ENCODE results near the gene ARHGAP29. TPM values are rescaled to one million over a fixed set of nuclear protein-coding genes. Genes with fewer than 3 reads are reported as not detected.

ARHGAP29 gene
- total and polyA plus RNA-seq, 10 of the 15 experiments (the other 5 are each of a cell fraction or from before 2014, with no cell fraction given) = under 0.01 to 0.43 (median 0.10) TPM; not detected in 4

DNA sequence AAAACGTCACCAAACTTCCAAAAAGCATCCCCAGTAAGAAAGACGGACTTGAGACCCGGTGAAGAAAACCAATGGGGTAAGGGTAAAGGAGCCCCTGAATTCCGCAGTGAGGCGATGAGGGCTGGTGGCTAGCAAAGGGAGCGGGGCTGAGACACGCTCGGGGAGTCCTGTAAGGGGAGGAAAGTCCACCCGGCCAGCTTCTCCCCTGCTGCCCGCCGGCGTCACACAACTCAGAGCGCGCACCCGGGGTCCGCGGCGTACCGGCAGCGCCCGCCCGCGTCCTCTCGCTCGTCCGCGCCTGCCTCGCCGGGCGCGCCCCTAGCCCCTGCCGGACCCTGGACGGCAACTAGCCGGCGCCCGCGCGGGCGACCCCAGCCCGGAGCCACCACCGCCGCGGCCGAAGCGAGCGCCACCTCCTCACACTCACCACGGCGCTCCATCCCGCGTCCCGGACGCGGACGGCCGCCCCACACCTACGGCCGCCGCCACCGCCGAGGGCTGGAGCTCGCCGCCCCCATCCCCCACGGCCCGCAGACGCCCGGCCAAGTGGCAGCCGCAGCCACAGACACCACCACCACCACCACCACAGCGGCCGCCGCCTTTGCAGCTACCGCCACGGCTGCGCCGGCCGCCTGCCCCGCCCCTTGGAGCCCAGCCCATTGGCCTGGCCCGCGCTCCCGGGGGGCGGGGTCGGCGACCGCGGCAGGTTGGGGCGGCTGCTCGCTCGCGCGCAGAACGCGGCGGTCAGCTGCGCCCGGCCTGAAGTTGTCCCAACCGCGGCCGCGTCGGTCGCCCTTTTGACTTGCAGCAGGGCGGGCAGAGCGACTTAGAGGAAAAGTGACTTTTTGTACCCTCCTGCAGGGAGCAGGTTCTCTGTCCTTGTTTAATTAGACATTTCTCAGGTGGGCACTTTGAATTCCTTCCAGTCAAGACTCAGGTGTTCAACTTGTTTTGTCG, 10.0 kb upstream of the ARHGAP29 start:
- Histone ChIP-seq H4K20me1 (ENCODE audit: control insufficient read depth, insufficient read depth) (no peaks in the 10 kb centered on the region), H3K27ac (ENCODE audit: control insufficient read depth, insufficient read depth) (no peak overlapping the region), H3K27me3 (replicated peaks in 1 of 2; ENCODE audit: control insufficient read depth in 2 of 2, insufficient read depth in 2 of 2, low read length in 1 of 2) (peaks cover 3 to 10% of the 10 kb centered on the region in 2 experiments; a peak in 3 of 4 replicates), H3K36me3 (ENCODE audit: control insufficient read depth in 2 of 2, insufficient read depth in 2 of 2, low read length in 1 of 2) (no peaks in the 10 kb centered on the region), H3K4me2 (ENCODE audit: control insufficient read depth, insufficient read depth) (peak overlapping the region; percentile 60), H3K4me3 (no peak overlapping the region; the same call in 1 of the 2 replicates), H3K9ac (ENCODE audit: control insufficient read depth, insufficient read depth, low read length) (no peak overlapping the region), H3K4me1 (ENCODE audit: control insufficient read depth, insufficient read depth, low read length) (no peaks in the 10 kb centered on the region), H3K9me3 (replicated peaks; ENCODE audit: control insufficient read depth, insufficient read depth, low read length) (no peaks in the 10 kb centered on the region), H2AFZ (ENCODE audit: control insufficient read depth, low read depth, low read length) (no peak overlapping the region), H3K79me2 (ENCODE audit: control insufficient read depth, insufficient read depth, low read length) (no peaks in the 10 kb centered on the region)
- ATAC-seq = peak; percentile 59
- SMC1A ChIA-PET (ENCODE audit: uncharacterized antibody, unreplicated experiment) = no interaction called here
- 3% methylated on average over 72 of the region's 103 CpGs for WGBS (ENCODE audit: insufficient coverage, insufficient replicate concordance, low lambda C conversion rate, missing lambda C conversion rate)
- POLR2A ChIA-PET = no interaction called here
- TF ChIP-seq, protein P1, sequence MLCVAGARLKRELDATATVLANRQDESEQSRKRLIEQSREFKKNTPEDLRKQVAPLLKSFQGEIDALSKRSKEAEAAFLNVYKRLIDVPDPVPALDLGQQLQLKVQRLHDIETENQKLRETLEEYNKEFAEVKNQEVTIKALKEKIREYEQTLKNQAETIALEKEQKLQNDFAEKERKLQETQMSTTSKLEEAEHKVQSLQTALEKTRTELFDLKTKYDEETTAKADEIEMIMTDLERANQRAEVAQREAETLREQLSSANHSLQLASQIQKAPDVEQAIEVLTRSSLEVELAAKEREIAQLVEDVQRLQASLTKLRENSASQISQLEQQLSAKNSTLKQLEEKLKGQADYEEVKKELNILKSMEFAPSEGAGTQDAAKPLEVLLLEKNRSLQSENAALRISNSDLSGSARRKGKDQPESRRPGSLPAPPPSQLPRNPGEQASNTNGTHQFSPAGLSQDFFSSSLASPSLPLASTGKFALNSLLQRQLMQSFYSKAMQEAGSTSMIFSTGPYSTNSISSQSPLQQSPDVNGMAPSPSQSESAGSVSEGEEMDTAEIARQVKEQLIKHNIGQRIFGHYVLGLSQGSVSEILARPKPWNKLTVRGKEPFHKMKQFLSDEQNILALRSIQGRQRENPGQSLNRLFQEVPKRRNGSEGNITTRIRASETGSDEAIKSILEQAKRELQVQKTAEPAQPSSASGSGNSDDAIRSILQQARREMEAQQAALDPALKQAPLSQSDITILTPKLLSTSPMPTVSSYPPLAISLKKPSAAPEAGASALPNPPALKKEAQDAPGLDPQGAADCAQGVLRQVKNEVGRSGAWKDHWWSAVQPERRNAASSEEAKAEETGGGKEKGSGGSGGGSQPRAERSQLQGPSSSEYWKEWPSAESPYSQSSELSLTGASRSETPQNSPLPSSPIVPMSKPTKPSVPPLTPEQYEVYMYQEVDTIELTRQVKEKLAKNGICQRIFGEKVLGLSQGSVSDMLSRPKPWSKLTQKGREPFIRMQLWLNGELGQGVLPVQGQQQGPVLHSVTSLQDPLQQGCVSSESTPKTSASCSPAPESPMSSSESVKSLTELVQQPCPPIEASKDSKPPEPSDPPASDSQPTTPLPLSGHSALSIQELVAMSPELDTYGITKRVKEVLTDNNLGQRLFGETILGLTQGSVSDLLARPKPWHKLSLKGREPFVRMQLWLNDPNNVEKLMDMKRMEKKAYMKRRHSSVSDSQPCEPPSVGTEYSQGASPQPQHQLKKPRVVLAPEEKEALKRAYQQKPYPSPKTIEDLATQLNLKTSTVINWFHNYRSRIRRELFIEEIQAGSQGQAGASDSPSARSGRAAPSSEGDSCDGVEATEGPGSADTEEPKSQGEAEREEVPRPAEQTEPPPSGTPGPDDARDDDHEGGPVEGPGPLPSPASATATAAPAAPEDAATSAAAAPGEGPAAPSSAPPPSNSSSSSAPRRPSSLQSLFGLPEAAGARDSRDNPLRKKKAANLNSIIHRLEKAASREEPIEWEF (IDR thresholded peaks at IDR 0.05; ENCODE audit: insufficient replicate concordance, low read depth, low read length) = no peak
- TF ChIP-seq SPI1 (IDR thresholded peaks at IDR 0.05; ENCODE audit: borderline replicate concordance, insufficient read depth, low read depth, low read length) (no peak), NFXL1 (IDR thresholded peaks at IDR 0.05; ENCODE audit: borderline replicate concordance) (no peak), HDAC2 (IDR thresholded peaks at IDR 0.05) (no peak), EZH2 (IDR thresholded peaks at IDR 0.05; ENCODE audit: borderline replicate concordance, control insufficient read depth, low read depth, low read length) (0 out of 2 replicates have a peak, but pooled peaks have one; percentile 48)
- TF ChIP-seq, protein P2, sequence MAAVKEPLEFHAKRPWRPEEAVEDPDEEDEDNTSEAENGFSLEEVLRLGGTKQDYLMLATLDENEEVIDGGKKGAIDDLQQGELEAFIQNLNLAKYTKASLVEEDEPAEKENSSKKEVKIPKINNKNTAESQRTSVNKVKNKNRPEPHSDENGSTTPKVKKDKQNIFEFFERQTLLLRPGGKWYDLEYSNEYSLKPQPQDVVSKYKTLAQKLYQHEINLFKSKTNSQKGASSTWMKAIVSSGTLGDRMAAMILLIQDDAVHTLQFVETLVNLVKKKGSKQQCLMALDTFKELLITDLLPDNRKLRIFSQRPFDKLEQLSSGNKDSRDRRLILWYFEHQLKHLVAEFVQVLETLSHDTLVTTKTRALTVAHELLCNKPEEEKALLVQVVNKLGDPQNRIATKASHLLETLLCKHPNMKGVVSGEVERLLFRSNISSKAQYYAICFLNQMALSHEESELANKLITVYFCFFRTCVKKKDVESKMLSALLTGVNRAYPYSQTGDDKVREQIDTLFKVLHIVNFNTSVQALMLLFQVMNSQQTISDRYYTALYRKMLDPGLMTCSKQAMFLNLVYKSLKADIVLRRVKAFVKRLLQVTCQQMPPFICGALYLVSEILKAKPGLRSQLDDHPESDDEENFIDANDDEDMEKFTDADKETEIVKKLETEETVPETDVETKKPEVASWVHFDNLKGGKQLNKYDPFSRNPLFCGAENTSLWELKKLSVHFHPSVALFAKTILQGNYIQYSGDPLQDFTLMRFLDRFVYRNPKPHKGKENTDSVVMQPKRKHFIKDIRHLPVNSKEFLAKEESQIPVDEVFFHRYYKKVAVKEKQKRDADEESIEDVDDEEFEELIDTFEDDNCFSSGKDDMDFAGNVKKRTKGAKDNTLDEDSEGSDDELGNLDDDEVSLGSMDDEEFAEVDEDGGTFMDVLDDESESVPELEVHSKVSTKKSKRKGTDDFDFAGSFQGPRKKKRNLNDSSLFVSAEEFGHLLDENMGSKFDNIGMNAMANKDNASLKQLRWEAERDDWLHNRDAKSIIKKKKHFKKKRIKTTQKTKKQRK (IDR thresholded peaks at IDR 0.05; ENCODE audit: low read depth, low read length) = no peak
- no TSS peak for BruUV-seq (replicated peaks)
- no peak for DNase-seq (ENCODE audit: low read depth, low spot score)
- no peak for FAIRE-seq
- in situ Hi-C loops (cut with MboI) (no loop called here), intact Hi-C loops (cut with micrococcal nuclease; ENCODE audit: unreplicated experiment) (no loop called here)
- RAD21 ChIA-PET (ENCODE audit: unreplicated experiment) = no interaction called here
- CTCF ChIA-PET = no interaction called here

Measured in GM12878 (cell line).